Stimulated activated CD8-positive, alpha-beta memory T cell treated with anti-CD3 and anti-CD28 coated beads, Interleukin-7, amount 100 ng/mL, for 1 hour (primary cell): ENCODE measurements around the gene PTDSS2.
"Not testable (repeated sequence)": the region's sequence is repeated elsewhere in the genome, so short reads cannot be mapped to it uniquely, and the experiment has no call there.

ENCODE experiments used
- DNase-seq, 2 donors: peaks; one replicate each; pipeline ENCODE4 v3.0.0-alpha.2; 2020; ENCODE audit warnings: low read depth in 2 of 2

PTDSS2 gene

DNA sequence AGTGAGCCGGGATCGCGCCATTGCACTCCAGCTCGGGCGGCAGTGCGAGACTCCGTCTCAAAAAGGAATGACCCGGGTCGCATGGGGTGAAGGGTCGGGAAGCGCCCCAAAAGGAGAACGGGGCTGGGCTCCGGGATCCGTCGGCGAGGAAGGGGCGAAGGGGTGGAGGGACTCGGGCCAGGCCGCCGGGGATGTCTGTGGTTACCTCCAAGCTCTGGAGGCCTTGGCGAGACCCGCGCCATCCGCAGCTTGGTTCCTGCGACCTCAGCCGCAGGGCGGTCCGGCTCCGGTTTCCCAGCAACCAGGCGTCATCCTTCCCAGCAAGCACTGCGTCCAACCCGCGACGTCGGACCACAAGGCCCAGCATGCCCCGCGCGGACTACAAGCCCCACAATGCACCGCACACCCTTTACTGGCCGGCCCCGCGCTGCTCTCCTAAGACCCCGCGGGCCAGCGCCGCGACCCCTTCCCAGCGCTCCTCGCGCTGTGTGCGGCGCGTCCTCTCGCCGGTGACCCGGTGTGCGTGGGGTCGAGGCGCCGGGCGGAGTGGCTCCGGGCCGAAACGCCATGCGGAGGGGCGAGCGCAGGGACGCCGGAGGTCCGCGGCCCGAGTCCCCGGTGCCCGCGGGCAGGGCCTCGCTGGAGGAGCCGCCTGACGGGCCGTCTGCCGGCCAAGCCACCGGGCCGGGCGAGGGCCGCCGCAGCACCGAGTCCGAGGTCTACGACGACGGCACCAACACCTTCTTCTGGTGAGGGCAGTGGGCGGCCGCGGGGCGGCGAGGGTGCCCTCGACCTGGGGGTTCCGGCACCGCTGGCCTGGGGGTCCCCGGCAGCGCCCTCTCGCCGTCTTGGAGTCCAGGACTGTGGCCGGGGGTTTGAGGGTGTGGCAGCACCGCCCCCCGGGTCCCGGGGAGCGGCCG lies at the start of gene PTDSS2:
Gene PTDSS2 (plus strand): TSS at position 391 of the 920 bp plus-strand sequence. CDS start 177 bp downstream, at position 568.
- peak; percentile 89 to 92 for DNase-seq

DNA sequence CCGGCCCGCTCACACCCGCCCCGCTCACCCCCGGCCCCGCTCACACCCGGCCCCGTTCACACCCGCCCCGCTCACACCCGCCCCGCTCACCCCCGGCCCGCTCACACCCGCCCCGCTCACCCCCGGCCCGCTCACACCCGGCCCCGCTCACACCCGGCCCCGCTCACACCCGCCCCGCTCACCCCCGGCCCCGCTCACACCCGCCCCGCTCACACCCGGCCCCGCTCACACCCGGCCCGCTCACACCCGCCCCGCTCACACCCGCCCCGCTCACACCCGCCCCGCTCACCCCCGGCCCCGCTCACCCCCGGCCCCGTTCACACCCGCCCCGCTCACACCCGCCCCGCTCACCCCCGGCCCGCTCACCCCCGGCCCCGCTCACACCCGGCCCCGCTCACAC lies 48.9 kb upstream of the PTDSS2 start:
- not testable (repeated sequence) for DNase-seq

DNA sequence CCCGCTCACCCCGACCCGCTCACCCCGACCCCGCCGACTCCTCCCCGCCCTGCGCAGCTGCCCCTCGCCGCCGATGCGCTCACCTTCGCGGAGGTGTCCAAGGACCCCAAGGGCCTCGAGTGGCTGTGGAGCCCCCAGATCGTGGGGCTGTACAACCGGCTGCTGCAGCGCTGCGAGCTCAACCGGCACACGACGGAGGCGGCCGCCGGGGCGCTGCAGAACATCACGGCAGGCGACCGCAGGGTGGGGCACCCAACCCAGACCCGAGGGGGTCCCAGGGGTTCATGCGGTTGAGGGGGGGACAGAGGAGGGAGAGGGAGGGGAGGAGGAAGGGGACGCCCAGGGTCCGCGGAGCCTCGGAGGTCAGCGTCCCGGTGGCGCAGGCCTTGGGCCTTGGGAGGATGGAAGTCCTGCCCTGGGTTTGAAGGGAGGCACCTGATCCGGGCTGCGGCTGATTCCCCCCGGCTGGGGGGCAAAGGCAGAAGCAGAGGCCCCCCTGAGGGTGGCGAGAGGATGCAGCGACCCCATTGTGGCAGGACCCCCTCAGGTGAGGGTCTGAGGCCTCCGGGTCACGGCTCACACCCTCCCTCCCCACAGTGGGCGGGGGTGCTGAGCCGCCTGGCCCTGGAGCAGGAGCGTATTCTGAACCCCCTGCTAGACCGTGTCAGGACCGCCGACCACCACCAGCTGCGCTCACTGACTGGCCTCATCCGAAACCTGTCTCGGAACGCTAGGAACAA lies 46.9 kb upstream of the PTDSS2 start:
- no peak for DNase-seq

DNA sequence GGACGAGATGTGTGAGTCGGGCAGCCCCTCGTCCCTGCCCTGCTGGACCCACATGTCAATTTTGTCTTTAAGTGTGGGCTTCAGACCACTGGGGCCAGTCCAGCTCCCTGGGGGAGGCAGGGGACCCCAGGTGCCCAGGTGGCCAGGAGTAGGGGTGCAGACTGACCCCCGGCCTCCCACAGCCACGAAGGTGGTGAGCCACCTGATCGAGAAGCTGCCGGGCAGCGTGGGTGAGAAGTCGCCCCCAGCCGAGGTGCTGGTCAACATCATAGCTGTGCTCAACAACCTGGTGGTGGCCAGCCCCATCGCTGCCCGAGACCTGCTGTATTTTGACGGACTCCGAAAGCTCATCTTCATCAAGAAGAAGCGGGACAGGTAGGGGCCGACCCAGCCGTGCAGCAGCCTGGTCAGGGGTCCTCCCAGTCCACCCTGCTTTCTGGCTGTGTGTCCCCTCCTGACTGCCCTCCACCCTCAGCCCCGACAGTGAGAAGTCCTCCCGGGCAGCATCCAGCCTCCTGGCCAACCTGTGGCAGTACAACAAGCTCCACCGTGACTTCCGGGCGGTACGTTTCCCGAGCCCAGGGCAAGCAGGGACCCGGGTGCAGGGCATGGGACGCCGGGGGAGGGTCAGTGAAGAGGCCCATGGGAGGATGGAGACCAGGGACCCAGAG lies 46.2 kb upstream of the PTDSS2 start:
- no peak for DNase-seq

DNA sequence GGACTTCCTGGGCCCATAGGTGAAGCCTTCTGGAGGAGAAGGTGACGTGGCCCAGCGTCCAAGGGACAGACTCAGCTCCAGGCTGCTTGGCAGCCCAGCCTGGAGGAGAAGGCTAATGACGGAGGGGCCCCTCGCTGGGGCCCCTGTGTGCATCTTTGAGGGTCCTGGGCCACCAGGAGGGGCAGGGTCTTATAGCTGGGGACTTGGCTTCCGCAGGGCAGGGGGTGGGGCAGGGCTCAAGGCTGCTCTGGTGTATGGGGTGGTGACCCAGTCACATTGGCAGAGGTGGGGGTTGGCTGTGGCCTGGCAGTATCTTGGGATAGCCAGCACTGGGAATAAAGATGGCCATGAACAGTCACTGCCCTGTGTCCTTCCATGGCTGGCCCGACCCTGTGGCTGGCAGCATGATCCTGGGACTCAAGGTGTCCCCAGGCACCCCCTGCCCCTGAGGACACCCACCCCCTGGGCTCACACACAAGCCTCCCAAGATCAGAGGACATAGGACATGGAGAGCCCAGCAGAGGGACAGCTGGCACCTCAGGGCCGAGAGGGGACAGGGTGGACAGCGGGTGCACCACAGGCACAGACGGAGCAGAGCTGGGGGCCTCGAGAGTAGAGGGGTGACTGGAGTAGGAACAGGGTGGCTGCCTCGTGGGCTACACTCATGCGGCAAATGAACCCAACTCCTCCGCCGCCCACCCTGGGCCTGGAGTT lies 45.4 kb upstream of the PTDSS2 start:
- DNase-seq = no peak

DNA sequence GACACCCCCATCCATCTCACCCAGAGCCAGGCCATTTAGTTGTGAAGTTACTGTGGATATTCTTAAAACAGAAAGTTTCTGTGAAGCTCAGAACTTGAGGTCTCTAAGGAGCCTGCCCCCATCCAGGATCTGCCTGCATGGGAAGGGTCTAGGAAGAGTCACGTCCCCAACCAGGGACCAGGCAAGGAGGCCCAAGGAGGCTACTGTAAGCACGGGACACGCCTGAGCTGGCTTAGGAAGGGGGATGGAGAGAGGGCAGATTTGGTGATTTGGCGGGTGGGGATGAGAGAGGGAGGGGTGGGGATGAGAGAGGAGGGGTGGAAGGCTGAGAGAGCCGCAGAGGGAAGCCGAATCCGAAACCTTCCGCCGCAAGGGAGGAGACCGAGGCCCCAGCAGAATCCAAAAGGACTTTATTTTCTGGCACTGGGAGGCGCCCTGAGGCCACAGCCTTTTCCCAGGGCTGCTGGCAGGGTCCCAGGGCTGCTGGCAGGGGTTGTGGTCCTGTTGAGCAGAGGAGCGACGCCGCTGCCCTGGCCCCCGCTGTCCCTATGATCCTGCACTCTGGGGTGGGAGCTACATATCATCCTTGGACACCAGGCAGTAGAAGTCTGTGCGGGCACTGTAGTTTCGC lies 44.6 kb upstream of the PTDSS2 start:
- DNase-seq = no peak

DNA sequence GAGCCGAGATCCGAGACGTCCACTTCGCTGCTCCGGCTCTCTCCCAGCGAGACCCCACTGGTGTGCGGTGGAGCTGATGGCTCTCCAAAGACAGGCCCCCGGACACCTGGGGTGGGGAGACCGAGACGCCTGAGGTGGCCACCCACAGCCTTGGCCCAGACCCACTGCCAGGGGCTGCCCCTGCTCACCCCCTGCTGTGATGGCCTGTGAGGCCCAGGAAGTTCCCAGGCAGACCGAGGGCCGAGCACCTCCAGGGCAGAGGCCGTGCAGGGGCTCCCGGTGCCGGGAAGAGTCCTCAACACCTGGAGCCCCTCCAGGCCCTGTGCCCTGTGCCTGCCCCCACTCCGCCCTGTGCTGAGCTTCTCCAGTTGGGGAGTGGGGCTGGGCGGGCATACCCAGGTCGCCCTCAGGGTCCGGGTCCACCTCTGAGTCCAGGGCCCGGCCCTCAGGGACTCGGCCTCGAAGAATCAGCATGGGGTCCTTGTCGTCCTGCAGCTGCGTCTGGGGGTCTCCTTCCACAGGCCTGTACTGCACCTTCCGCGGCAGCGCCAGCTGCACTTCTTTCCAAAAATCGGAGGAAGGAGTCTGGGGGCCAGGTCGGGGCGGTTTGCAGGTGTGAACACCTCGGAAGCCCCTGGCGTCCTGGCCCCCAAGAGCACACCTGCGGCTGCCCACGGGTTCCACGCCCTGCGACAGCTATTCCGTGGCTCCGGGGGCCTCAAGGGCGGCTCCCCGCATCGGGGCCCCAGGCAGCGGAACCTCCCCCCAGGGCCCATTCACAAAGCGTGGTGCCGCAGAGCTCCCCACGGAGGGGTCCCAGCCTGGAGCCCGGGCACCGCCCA lies 43.9 kb upstream of the PTDSS2 start:
- no peak for DNase-seq

DNA sequence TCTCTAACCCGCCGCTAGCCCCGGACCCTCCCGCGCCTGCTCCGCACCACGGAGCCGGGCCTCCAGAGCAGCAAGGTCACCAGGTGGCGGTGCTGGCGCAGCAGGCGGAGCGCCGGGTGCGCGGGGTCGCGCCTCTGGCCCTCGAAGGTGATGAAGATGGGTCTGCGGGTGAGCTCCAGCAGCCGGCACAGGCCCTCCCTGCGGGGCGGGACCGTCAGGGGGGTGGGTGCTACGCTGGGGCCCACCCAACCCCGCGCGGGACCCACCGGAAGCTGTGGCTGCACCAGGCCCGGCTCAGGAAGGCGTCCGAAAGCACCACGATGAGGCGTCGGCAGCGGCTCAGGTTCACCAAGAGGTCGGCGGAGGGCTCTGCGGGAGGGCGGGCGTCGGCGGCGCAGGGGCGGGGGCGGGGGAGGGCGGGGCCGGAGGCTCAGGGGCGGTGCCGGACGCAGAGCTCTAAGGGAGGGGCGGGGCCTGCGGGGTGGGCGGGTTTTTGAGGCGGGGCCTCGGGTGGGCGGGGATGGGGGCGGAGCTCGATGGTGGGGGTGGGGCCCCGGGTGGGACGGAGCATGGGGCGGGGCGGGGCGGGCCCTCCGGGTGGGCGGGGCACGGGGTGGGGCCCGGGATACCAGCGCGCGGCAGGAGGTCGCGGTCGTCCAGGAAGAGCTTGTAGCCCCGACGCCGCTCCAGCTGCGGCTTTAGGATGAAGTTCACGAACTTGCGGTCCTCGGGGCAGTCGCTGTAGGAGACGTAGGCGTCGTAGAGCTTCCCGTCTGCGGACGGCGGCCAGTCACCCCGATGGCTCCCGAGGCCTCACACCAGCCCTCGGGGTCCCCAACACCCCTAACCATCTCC lies 43.1 kb upstream of the PTDSS2 start:
- DNase-seq = peak; percentile 80 to 86

DNA sequence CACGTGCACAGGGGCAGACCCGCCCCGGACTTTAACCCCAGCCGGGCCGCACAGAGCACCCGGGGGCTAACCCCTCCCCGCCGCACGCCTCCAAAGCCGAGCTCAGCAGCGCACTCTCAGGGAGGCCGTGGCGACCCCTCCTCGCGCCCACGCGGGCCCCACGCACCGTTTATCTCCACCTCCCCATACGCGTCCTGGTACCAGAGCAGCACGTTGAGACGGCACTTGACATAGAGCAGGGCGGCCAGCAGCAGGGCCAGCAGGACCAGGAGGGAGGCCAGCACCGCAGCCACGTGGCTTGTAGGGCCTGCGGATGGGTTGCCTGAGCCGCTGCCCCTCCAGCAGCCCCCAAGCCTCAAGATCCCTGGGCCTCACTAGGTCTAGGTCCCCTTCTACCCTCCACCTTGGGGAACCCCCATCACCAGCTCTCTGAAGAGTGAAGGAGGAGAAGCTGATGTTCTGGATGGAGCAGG lies 42.4 kb upstream of the PTDSS2 start:
- DNase-seq = no peak

DNA sequence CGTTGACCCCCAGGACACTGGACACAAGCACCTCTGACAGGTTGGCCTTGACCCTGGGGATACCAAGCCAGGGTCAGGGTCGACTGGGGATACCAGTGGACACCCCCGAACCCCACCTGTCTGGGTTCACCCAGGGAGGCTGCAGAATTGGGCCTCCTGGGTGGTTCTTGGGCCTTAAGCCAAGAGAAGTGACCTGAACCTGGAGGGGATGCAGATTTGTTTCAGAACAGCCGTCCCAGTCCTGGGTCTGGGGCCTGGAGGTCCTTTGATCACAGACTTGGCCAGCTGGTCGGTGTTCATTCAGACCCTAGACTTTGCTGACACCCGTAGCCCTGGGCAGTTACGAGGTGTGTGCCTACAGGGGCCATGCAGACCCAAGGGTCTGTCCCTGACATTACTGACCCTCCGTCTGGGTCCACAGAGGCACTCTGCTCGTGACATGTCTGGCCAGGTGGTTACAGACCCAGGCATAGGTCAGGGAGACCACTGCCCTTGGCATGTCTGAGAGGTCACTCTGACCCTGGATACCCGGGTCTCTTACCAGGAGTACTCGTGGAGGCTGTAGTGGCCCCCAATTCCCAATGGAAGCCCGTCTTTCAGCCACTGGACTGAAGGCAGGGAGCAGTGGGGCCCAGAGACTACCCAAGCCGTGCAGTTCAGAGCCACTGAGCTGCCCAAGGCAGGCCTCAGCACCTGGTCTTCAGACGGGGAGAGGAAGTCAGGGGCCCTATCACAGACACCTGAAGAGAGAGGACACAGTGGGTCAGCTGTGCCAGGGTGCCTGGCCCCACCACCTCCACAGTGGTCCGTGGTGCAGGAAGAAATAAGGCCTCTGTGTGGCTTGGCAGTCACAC lies 41.7 kb upstream of the PTDSS2 start:
- DNase-seq = no peak

DNA sequence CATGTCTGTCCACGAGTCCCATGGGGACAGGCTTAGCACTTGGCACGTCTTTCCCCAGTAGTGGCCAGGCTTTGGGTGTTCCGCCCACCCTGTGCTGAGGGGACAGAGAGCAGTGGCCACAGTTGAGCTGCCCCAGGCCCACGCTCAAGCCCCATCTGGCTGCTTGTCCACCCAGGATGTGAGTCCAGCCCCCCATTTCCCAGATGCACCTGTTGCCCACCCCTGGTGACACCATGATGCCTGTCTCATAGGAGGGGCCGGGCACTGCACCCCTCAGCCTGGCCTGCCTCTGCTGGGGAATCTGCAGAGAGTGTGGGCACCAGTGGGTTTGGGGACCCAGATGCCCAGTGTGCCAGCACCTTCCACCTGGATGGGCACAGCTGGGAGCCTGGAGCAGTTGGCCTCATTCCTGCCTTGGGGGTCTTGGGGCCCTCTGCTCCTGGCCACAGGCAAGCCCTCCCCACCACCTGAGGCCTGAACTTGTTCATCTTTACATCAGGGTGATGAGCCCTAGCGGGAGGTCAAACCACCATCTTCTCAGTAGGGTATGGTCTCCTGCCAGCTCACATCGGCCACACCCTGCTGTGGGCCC lies 41.0 kb upstream of the PTDSS2 start:
- DNase-seq = no peak

DNA sequence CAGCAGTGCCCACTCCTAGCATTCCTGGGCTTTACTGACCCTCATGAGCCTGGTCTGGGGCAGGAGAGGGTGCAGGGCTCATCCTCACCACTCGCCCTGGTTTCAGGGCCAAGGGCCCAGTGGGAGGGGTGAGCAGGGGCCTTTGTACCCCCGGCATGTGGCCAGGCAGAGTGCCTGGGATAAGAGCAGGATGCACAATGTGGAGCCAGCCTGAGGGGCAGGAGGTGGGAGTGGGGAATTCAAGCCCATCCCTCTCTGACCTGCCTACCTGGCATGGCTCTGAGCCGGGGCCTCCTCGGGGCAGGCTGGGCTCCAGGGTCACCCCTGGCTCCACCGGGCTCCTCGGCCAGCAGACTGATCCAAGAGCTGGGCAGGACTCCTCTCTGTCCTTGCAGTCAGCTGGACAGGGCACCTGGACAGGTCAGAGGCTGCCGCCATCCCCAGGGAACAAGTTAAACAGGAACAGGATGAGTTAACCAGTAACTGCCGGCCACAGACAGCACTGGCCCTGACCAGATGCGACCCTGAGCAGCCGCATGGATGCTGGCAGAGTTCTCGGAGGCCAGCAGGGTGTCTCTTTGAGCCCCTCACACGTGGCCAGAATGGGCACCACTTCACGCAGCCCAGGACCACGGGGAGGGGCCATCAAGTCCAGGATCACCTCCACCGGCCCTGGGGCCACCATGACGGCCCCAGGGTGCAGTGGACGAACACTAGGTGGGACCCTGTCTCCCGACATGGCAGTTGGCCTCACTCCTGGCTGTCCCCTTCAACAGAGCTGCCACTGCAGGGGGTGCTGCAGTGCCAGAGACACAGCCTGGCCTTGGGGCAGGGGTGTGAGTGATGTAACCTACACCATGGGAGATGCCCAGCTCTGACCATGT lies 40.2 kb upstream of the PTDSS2 start:
- no peak for DNase-seq

DNA sequence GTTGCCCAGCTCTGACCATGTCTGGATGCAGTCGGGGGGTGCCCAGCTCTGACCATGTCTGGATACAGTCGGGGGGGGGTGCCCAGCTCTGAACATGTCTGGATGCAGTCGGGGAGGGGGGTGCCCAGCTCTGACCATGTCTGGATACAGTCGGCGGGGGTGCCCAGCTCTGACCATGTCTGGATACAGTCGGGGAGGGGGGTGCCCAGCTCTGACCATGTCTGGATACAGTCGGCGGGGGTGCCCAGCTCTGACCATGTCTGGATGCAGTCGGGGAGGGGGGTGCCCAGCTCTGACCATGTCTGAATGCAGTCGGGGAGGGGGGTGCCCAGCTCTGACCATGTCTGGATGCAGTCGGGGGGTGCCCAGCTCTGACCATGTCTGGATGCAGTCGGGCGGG lies 39.4 kb upstream of the PTDSS2 start:
- DNase-seq = not testable (repeated sequence)

DNA sequence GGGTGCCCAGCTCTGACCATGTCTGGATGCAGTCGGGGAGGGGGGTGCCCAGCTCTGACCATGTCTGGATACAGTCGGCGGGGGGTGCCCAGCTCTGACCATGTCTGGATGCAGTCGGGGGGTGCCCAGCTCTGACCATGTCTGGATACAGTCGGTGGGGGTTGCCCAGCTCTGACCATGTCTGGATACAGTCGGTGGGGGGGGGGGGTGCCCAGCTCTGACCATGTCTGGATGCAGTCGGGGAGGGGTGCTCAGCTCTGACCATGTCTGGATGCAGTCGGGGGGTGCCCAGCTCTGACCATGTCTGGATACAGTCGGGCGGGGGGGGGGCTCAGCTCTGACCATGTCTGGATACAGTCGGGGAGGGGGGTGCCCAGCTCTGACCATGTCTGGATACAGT lies 38.6 kb upstream of the PTDSS2 start:
- DNase-seq = not testable (repeated sequence)

DNA sequence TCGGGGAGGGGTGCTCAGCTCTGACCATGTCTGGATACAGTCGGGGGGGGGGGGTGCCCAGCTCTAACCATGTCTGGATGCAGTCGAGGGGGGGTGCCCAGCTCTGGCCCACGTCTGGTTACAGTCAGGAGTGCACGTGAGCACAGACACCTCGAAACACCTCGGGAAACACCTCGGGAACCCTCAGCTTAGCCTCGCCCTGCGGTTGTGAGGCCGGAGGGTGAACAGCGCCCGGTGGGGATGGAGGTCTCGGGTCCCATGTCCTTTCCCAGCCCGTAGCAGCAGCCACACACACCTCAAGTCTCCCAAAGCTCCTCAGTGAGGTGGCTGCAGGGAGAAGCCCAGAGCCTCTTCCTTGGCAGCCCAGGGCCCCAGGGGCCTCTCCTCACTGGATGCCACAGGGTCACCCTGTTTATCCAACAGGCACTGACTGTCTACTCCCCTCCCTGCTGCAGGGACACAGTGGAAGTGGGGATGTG lies 37.4 kb upstream of the PTDSS2 start:
- DNase-seq = no peak
